D341Med (cell line): ENCODE data around the gene RGS14.

Experiments used
- DNase-seq: peaks from one replicate; pipeline ENCODE4 v3.0.0; 2012; ENCODE audit warnings: low spot score

The RGS14 gene

GRCh38 chr5:177357459-177358351 lies at the start of gene RGS14:
TSS of gene RGS14 (plus strand) at chr5:177357924. CDS start at chr5:177358025, 101 bp downstream.
- DNase-seq: no peak

- DNase-seq: no peak
Observed at GRCh38 chr5:177308740-177309139, 49.0 kb upstream of the RGS14 start.

GRCh38 chr5:177309351-177310191 lies 48.2 kb upstream of the RGS14 start:
- peak; percentile 77 for DNase-seq

GRCh38 chr5:177310332-177310731 lies 47.4 kb upstream of the RGS14 start:
- no peak for DNase-seq

- no peak for DNase-seq
Observed at GRCh38 chr5:177310757-177311391, 46.9 kb upstream of the RGS14 start.

- DNase-seq: no peak
Observed at GRCh38 chr5:177311392-177311722, 46.4 kb upstream of the RGS14 start.

GRCh38 chr5:177311723-177312648 lies 45.7 kb upstream of the RGS14 start, which contains the start of gene MXD3:
TSS of gene MXD3 (minus strand) at chr5:177311898. CDS start at chr5:177311830, 68 bp downstream.
- peak; percentile 95 for DNase-seq

GRCh38 chr5:177312649-177313181 lies 45.0 kb upstream of the RGS14 start:
- peak; percentile 51 for DNase-seq

GRCh38 chr5:177313561-177314259 lies 44.0 kb upstream of the RGS14 start:
- DNase-seq: no peak

- DNase-seq: no peak
Observed at GRCh38 chr5:177314376-177315342, 43.1 kb upstream of the RGS14 start.

- no peak for DNase-seq
Observed at GRCh38 chr5:177315411-177315810, 42.3 kb upstream of the RGS14 start.

- DNase-seq: no peak
Observed at GRCh38 chr5:177316005-177316404, 41.7 kb upstream of the RGS14 start.

GRCh38 chr5:177317959-177318377 lies 39.8 kb upstream of the RGS14 start:
- DNase-seq: peak; percentile 75

- no peak for DNase-seq
Observed at GRCh38 chr5:177319913-177320588, 37.7 kb upstream of the RGS14 start.

GRCh38 chr5:177320879-177321278 lies 36.8 kb upstream of the RGS14 start:
- no peak for DNase-seq

GRCh38 chr5:177325868-177326381 lies 31.8 kb upstream of the RGS14 start:
- no peak for DNase-seq

GRCh38 chr5:177327539-177328522 lies 29.9 kb upstream of the RGS14 start:
- no peak for DNase-seq
